Smooth muscle cell of trachea (primary cell): ENCODE results near the gene DLX3. TPM values are rescaled to one million over a fixed set of nuclear protein-coding genes. Genes with fewer than 3 reads are reported as not detected.

Experiments used
- total RNA-seq: library from RNA; depleted of rRNA; stranded (reverse); fragments of >200 nt; gene quantifications from 2 replicates; pipeline ENCODE4 v1.2.1, GENCODE V29; 2014

The DLX3 gene
- total RNA-seq, result not detected in 2 replicates

GRCh38 chr17:49995055-49995738 lies at the start of gene DLX3:
TSS of gene DLX3 (minus strand) at chr17:49995224. CDS start at chr17:49994998, 226 bp downstream.

GRCh38 chr17:49969134-49969759 lies 25.8 kb downstream of the DLX3 start, which contains the start of gene DLX4:
TSS of gene DLX4 (plus strand) at chr17:49969190. CDS start at chr17:49969469, 279 bp downstream.

Other genes starting within 250 kb of the DLX3 start
- gene FAM117A, start 231.1 kb downstream of the DLX3 start, total RNA-seq, result 3.5 and 4.6 TPM in 2 replicates
- 40.2 and 54.1 TPM in 2 replicates for gene KAT7, start 206.5 kb downstream of the DLX3 start, total RNA-seq
- gene TAC4, start 147.2 kb downstream of the DLX3 start, total RNA-seq, result not detected in 2 replicates
- not detected in 2 replicates for gene DLX4, start 26.0 kb downstream of the DLX3 start, total RNA-seq
- 77.1 and 121 TPM in 2 replicates for gene ITGA3, start 60.9 kb upstream of the DLX3 start, total RNA-seq
- gene PDK2, start 100.1 kb upstream of the DLX3 start, total RNA-seq, result 13.1 and 47.6 TPM in 2 replicates
- 0.87 and 2.2 TPM in 2 replicates for gene SAMD14, start 134.9 kb upstream of the DLX3 start, total RNA-seq
- gene PPP1R9B, start 155.5 kb upstream of the DLX3 start, total RNA-seq, result 34.6 and 58.7 TPM in 2 replicates
- gene SGCA, start 170.8 kb upstream of the DLX3 start, total RNA-seq, result 0.73 and 3.3 TPM in 2 replicates
- 1,022 and 2,022 TPM in 2 replicates for gene COL1A1, start 206.4 kb upstream of the DLX3 start, total RNA-seq